Kidney epithelial cell (primary cell): ENCODE measurements around the gene KCNQ5. TPM values are rescaled to one million over a fixed set of nuclear protein-coding genes. Genes with fewer than 3 reads are reported as not detected.
"Not testable (repeated sequence)": the region's sequence is repeated elsewhere in the genome, so short reads cannot be mapped to it uniquely, and the experiment has no call there.

Experiments used
- DNase-seq: peaks from one replicate; pipeline ENCODE4 v3.0.0-alpha.2; 2010; ENCODE audit warnings: low read depth
- H3K27me3 ChIP-seq: 2 replicates; pipeline ENCODE4 v1.6.0; 2011; ENCODE audit warnings: low read length; ENCODE audit not compliant: control insufficient read depth, insufficient read depth
- H3K36me3 ChIP-seq: 2 replicates; pipeline ENCODE4 v1.5.1; 2011; ENCODE audit warnings: low read length; ENCODE audit not compliant: control insufficient read depth, insufficient read depth
- H3K4me3 ChIP-seq: 2 replicates; pipeline ENCODE4 v1.5.1; 2011; ENCODE audit warnings: low read depth, mild to moderate bottlenecking, control low read depth, low read length
- total RNA-seq: library from RNA; depleted of rRNA; stranded (reverse); fragments of >200 nt; gene quantifications from 2 replicates; pipeline ENCODE4 v1.2.3, GENCODE V29; 2015
- TF ChIP-seq, protein P1 (sequence below): IDR thresholded peaks from 2 replicates; pipeline ENCODE4 v1.5.1; 2011; ENCODE audit warnings: mild to moderate bottlenecking, moderate library complexity, low read length, control low read depth, inconsistent platforms; ENCODE audit not compliant: insufficient read depth, poor library complexity, severe bottlenecking

KCNQ5 gene
- total RNA-seq, 1 donor from 2014 or later = 1.9 TPM

- no peak overlapping the region for H3K4me3 ChIP-seq
- TF ChIP-seq, protein P1, sequence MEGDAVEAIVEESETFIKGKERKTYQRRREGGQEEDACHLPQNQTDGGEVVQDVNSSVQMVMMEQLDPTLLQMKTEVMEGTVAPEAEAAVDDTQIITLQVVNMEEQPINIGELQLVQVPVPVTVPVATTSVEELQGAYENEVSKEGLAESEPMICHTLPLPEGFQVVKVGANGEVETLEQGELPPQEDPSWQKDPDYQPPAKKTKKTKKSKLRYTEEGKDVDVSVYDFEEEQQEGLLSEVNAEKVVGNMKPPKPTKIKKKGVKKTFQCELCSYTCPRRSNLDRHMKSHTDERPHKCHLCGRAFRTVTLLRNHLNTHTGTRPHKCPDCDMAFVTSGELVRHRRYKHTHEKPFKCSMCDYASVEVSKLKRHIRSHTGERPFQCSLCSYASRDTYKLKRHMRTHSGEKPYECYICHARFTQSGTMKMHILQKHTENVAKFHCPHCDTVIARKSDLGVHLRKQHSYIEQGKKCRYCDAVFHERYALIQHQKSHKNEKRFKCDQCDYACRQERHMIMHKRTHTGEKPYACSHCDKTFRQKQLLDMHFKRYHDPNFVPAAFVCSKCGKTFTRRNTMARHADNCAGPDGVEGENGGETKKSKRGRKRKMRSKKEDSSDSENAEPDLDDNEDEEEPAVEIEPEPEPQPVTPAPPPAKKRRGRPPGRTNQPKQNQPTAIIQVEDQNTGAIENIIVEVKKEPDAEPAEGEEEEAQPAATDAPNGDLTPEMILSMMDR = no peak
- no peaks in the 10 kb centered on the region for H3K27me3 ChIP-seq
- H3K36me3 ChIP-seq = no peaks in the 10 kb centered on the region
- no peak for DNase-seq
Measured at GRCh38 chr6:72886170-72886569, 264.3 kb downstream of the KCNQ5 start.

- H3K27me3 ChIP-seq = no peaks in the 10 kb centered on the region
- no peak for DNase-seq
- no peaks in the 10 kb centered on the region for H3K36me3 ChIP-seq
- TF ChIP-seq, protein P1 = no peak
- no peak overlapping the region for H3K4me3 ChIP-seq
Measured at GRCh38 chr6:72890233-72890632, 268.4 kb downstream of the KCNQ5 start.

GRCh38 chr6:72890671-72891070 is 268.8 kb downstream of the KCNQ5 start:
- H3K4me3 ChIP-seq = no peak overlapping the region
- no peaks in the 10 kb centered on the region for H3K27me3 ChIP-seq
- no peaks in the 10 kb centered on the region for H3K36me3 ChIP-seq
- no peak for DNase-seq
- TF ChIP-seq, protein P1 = no peak

DNA sequence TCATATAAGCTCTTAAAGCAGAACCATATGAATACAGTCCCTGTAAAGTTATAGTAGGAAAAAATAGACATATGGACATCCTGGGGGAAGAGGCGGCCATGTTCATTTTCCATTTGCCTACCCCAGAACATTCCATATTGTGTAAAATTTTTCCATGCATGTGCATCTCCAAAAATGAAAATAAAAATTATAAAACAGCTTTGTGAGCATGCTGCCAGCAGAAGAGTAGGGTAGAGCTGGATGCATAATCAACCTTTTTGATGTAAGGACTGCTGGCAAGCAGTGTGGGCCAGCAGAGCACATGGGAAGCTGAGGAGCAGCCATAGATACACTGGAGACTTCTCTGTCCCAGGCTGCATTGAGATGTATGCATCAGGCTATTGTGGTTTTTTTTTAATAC is 271.0 kb downstream of the KCNQ5 start:
- H3K27me3 ChIP-seq = no peaks in the 10 kb centered on the region
- H3K4me3 ChIP-seq = no peak overlapping the region
- TF ChIP-seq, protein P1 = no peak
- no peak for DNase-seq
- no peaks in the 10 kb centered on the region for H3K36me3 ChIP-seq

DNA sequence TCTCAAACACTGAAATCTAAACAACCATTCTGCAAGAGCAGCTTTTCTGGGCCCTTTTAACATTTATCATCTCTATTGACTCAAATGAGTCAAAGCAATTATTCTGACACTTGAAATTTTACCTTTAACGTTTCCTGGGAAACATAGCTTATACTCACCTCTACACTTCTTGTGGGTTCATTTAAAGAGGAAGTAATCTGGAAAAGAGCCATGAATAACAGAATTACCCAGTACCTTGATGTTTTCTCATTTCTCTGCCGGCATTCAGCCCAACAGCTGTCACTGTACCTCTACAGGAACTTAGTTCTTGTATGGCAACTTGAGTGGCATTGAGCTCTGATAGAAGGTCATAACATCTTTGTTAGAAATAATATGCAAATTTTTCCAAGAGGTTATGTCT is 272.2 kb downstream of the KCNQ5 start:
- TF ChIP-seq, protein P1 = no peak

DNA sequence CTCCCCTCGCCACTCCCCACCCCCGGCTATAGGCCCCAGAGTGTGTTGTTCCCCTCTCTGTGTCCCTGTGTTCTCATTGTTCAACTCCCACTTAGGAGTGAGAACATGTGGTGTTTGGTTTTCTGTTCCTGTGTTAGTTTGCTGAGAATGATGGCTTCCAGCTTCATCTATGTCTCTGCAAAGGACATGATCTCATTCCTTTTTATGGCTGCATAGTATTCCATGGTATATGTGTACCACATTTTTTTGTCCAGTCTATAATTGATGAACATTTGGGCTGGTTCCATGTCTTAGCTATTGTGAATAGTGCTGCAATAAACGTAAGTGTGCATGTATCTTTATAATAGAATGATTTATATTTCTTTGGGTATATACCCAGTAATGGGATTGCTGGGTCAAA is 276.4 kb downstream of the KCNQ5 start:
- H3K27me3 ChIP-seq, H3K4me3 ChIP-seq, H3K36me3 ChIP-seq, DNase-seq: not testable (repeated sequence)

More for the DNA sequence above, 272.2 kb downstream of the KCNQ5 start:
- no peak for DNase-seq
- Histone ChIP-seq H3K36me3 (no peaks in the 10 kb centered on the region), H3K27me3 (no peaks in the 10 kb centered on the region), H3K4me3 (no peak overlapping the region)
